Cardiac muscle cell (in vitro differentiated cells and primary cell): Measurements from ENCODE around the gene ADAMTS2. TPM values are rescaled to one million over a fixed set of nuclear protein-coding genes. Genes with fewer than 3 reads are reported as not detected.

ENCODE experiments used
- DNase-seq, 2 donors: peaks; one replicate each; pipeline versions ENCODE4 v3.0.0 to v3.0.0-alpha.2; 2010 to 2017; ENCODE audit warnings: low read depth in 1 of 2, low spot score in 1 of 2
- H3K27ac ChIP-seq: fragments of 200-600 bp; sonication (generic); 2 replicates; pipeline ENCODE4 v1.5.1; 2016
- H3K27me3 ChIP-seq: fragments of 200-600 bp; sonication (generic); 2 replicates; pipeline ENCODE4 v1.6.0; 2016; ENCODE audit warnings: control low read depth
- H3K36me3 ChIP-seq: fragments of 200-600 bp; sonication (generic); 2 replicates; pipeline ENCODE4 v1.5.1; 2016; ENCODE audit warnings: control low read depth
- H3K4me1 ChIP-seq: fragments of 200-600 bp; sonication (generic); 2 replicates; pipeline ENCODE4 v1.8.1; 2017; ENCODE audit warnings: low read depth, mild to moderate bottlenecking, mixed run types
- H3K4me3 ChIP-seq: fragments of 200-600 bp; sonication (generic); 2 replicates; pipeline ENCODE4 v1.5.1; 2016; ENCODE audit warnings: mild to moderate bottlenecking
- H3K9me3 ChIP-seq: fragments of 200-600 bp; sonication (generic); 2 replicates; pipeline ENCODE4 v1.5.1; 2017; ENCODE audit warnings: low read depth, mild to moderate bottlenecking, control low read depth
- CTCF ChIP-seq: IDR thresholded peaks from 2 replicates; pipeline ENCODE4 v1.5.1; 2012; ENCODE audit warnings: low read depth, mild to moderate bottlenecking, low read length
- polyA plus RNA-seq: library from polyadenylated mRNA; unstranded; fragments of >200 nt; fragmentation: Nextera tagmentation; extraction: Ambion mirVana; gene quantifications from 2 replicates; pipeline ENCODE4 v1.2.1, GENCODE V29; 2016
- total RNA-seq: library from RNA; depleted of rRNA; stranded (reverse); fragments of >200 nt; gene quantifications from 2 replicates; pipeline ENCODE4 v1.2.3, GENCODE V29; 2016

ADAMTS2 gene
- total and polyA plus RNA-seq, 2 experiments from 2014 or later, result 3.1 to 8.8 TPM

GRCh38 chr5:179314606-179315355 lies 30.5 kb downstream of the ADAMTS2 start:
- Histone ChIP-seq H3K4me3 (no peak overlapping the region), H3K27ac (no peak overlapping the region), H3K9me3 (no peaks in the 10 kb centered on the region), H3K36me3 (no peaks in the 10 kb centered on the region), H3K4me1 (no peaks in the 10 kb centered on the region), H3K27me3 (no peaks in the 10 kb centered on the region)
- DNase-seq, result peak in 1 of 2 donors; percentile 36
- TF ChIP-seq CTCF, result no peak

GRCh38 chr5:179313849-179314521 lies 31.3 kb downstream of the ADAMTS2 start:
- no peak overlapping the region for H3K27ac ChIP-seq
- no peaks in the 10 kb centered on the region for H3K27me3 ChIP-seq
- H3K4me3 ChIP-seq, result no peak overlapping the region
- peak in 1 of 2 donors; percentile 97 for DNase-seq
- H3K4me1 ChIP-seq, result no peaks in the 10 kb centered on the region
- no peaks in the 10 kb centered on the region for H3K9me3 ChIP-seq
- TF ChIP-seq CTCF, result no peak
- no peaks in the 10 kb centered on the region for H3K36me3 ChIP-seq

GRCh38 chr5:179312557-179313235 lies 32.6 kb downstream of the ADAMTS2 start:
- Histone ChIP-seq H3K27me3 (no peaks in the 10 kb centered on the region), H3K4me1 (no peaks in the 10 kb centered on the region), H3K9me3 (no peaks in the 10 kb centered on the region), H3K4me3 (no peak overlapping the region), H3K36me3 (no peaks in the 10 kb centered on the region), H3K27ac (no peak overlapping the region)
- no peak for TF ChIP-seq CTCF
- no peak for DNase-seq

GRCh38 chr5:179311581-179311980 lies 33.7 kb downstream of the ADAMTS2 start:
- Histone ChIP-seq H3K36me3 (no peaks in the 10 kb centered on the region), H3K9me3 (no peaks in the 10 kb centered on the region), H3K27me3 (no peaks in the 10 kb centered on the region), H3K27ac (no peak overlapping the region), H3K4me1 (no peaks in the 10 kb centered on the region), H3K4me3 (no peak overlapping the region)
- no peak for TF ChIP-seq CTCF
- no peak for DNase-seq

GRCh38 chr5:179311091-179311470 lies 34.2 kb downstream of the ADAMTS2 start:
- TF ChIP-seq CTCF, result no peak

More at GRCh38 chr5:179311091-179311470, 34.2 kb downstream of the ADAMTS2 start:
- H3K27me3 ChIP-seq, result no peaks in the 10 kb centered on the region
- no peak overlapping the region for H3K4me3 ChIP-seq
- no peaks in the 10 kb centered on the region for H3K36me3 ChIP-seq
- no peak overlapping the region for H3K27ac ChIP-seq
- H3K4me1 ChIP-seq, result no peaks in the 10 kb centered on the region
- DNase-seq, result no peak
- no peaks in the 10 kb centered on the region for H3K9me3 ChIP-seq
